ENCODE data around the gene CPSF4L.

The CPSF4L gene

DNA sequence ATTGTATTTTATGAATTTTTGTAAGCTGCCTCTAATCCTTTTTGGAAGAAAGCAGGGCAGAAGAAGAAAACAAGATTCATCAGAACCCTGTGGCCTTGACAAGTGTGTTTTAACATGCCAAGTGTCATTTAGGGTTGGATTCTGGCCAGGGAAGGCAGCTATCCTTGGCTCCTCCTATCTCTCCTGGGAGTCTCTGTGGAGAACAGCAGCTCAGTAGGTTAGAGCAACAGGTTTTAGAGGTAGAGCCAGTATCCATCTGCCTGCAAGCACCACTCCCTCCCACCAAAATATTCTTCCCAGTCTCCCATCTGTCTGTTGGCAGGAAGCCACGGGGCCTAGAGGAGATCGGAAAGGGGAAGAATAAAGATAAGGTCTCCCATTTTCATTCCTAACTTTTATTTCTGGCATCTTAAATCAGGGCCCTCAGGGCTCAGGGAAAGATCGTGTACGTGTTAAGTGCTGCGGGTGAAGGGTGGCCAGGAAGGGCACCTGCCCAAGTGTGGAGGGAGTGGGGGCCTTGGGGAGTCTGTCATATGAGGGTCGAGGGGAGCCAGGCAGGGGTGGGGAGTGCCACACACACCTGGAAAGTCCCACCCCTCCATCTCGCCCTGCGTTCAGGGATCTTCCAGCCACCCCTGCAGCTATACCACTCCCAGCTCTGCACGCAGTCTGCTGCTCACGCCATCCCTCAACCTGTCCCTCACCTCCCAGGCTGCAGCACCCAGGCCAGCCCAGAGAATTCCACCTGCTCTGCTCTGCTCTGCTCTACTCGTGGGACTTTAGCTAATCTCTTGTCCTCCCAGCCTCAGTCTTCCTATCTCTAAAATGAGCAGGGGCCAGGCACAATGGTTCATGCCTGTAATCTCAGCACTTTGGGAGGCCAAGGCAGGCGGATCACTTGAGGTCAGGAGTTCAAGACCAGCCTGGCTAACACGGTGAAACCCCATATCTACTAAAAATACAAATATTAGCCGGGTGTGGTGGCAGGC is 17.1 kb upstream of the CPSF4L start (continued):
- TF ChIP-seq, protein P1, sequence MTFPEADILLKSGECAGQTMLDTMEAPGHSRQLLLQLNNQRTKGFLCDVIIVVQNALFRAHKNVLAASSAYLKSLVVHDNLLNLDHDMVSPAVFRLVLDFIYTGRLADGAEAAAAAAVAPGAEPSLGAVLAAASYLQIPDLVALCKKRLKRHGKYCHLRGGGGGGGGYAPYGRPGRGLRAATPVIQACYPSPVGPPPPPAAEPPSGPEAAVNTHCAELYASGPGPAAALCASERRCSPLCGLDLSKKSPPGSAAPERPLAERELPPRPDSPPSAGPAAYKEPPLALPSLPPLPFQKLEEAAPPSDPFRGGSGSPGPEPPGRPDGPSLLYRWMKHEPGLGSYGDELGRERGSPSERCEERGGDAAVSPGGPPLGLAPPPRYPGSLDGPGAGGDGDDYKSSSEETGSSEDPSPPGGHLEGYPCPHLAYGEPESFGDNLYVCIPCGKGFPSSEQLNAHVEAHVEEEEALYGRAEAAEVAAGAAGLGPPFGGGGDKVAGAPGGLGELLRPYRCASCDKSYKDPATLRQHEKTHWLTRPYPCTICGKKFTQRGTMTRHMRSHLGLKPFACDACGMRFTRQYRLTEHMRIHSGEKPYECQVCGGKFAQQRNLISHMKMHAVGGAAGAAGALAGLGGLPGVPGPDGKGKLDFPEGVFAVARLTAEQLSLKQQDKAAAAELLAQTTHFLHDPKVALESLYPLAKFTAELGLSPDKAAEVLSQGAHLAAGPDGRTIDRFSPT (tag by site-specific recombination; IDR thresholded peaks at IDR 0.05) = no peak
- no peak for TF ChIP-seq GLI4 (tag by site-specific recombination; IDR thresholded peaks at IDR 0.05)
- no peak for TF ChIP-seq ZXDB (tag by site-specific recombination; IDR thresholded peaks at IDR 0.05)
- TF ChIP-seq ZNF571 (tag by site-specific recombination; IDR thresholded peaks at IDR 0.05) = no peak
- TF ChIP-seq ZIC2 (tag by site-specific recombination; IDR thresholded peaks at IDR 0.05) = peak; percentile 33
- TF ChIP-seq ZFP69B (tag by site-specific recombination; IDR thresholded peaks at IDR 0.05) = no peak
- TF ChIP-seq ZNF624 (tag by site-specific recombination; IDR thresholded peaks at IDR 0.05) = no peak
- no peak for TF ChIP-seq ZNF169 (tag by site-specific recombination; IDR thresholded peaks at IDR 0.05)
- no peak for TF ChIP-seq RBAK (tag by site-specific recombination; IDR thresholded peaks at IDR 0.05)
- TF ChIP-seq ZNF560 (tag by site-specific recombination; IDR thresholded peaks at IDR 0.05; ENCODE audit: borderline replicate concordance) = no peak
- TF ChIP-seq MYNN (tag by site-specific recombination; IDR thresholded peaks at IDR 0.05; ENCODE audit: borderline replicate concordance) = no peak
- no peak for TF ChIP-seq ZNF76 (tag by site-specific recombination; IDR thresholded peaks at IDR 0.05; ENCODE audit: borderline replicate concordance, low read depth)
- TF ChIP-seq SETDB1 (IDR thresholded peaks at IDR 0.05; ENCODE audit: insufficient read length, low read length) = no peak
- TF ChIP-seq ZNF629 (tag by site-specific recombination; IDR thresholded peaks at IDR 0.05) = no peak
- no peak for TF ChIP-seq ZNF132 (tag by site-specific recombination; IDR thresholded peaks at IDR 0.05; ENCODE audit: borderline replicate concordance)
- TF ChIP-seq KLF7 (tag by site-specific recombination; IDR thresholded peaks at IDR 0.05; ENCODE audit: borderline replicate concordance) = no peak
- TF ChIP-seq ZNF350 (tag by site-specific recombination; IDR thresholded peaks at IDR 0.05) = no peak
- no peak for TF ChIP-seq ZNF416 (tag by site-specific recombination; IDR thresholded peaks at IDR 0.05)
- no peak for TF ChIP-seq ZNF19 (tag by site-specific recombination; IDR thresholded peaks at IDR 0.05; ENCODE audit: low read depth)
- TF ChIP-seq ZNF501 (tag by site-specific recombination; IDR thresholded peaks at IDR 0.05) = no peak
- no peak for TF ChIP-seq ZNF10 (tag by site-specific recombination; IDR thresholded peaks at IDR 0.05)
- TF ChIP-seq ZNF510 (tag by site-specific recombination; IDR thresholded peaks at IDR 0.05; ENCODE audit: insufficient replicate concordance) = no peak
- peak; percentile 51 for TF ChIP-seq ZBTB48 (tag by site-specific recombination; IDR thresholded peaks at IDR 0.05)
- TF ChIP-seq, protein P2, sequence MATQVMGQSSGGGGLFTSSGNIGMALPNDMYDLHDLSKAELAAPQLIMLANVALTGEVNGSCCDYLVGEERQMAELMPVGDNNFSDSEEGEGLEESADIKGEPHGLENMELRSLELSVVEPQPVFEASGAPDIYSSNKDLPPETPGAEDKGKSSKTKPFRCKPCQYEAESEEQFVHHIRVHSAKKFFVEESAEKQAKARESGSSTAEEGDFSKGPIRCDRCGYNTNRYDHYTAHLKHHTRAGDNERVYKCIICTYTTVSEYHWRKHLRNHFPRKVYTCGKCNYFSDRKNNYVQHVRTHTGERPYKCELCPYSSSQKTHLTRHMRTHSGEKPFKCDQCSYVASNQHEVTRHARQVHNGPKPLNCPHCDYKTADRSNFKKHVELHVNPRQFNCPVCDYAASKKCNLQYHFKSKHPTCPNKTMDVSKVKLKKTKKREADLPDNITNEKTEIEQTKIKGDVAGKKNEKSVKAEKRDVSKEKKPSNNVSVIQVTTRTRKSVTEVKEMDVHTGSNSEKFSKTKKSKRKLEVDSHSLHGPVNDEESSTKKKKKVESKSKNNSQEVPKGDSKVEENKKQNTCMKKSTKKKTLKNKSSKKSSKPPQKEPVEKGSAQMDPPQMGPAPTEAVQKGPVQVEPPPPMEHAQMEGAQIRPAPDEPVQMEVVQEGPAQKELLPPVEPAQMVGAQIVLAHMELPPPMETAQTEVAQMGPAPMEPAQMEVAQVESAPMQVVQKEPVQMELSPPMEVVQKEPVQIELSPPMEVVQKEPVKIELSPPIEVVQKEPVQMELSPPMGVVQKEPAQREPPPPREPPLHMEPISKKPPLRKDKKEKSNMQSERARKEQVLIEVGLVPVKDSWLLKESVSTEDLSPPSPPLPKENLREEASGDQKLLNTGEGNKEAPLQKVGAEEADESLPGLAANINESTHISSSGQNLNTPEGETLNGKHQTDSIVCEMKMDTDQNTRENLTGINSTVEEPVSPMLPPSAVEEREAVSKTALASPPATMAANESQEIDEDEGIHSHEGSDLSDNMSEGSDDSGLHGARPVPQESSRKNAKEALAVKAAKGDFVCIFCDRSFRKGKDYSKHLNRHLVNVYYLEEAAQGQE (tag by site-specific recombination; IDR thresholded peaks at IDR 0.05) = no peak
- no peak for TF ChIP-seq ZNF324 (tag by site-specific recombination; IDR thresholded peaks at IDR 0.05)
- peak; percentile 78 for TF ChIP-seq ZNF341 (tag by site-specific recombination; IDR thresholded peaks at IDR 0.05; ENCODE audit: low read depth)
- TF ChIP-seq ZNF184 (tag by site-specific recombination; IDR thresholded peaks at IDR 0.05) = no peak
- TF ChIP-seq, protein P3, sequence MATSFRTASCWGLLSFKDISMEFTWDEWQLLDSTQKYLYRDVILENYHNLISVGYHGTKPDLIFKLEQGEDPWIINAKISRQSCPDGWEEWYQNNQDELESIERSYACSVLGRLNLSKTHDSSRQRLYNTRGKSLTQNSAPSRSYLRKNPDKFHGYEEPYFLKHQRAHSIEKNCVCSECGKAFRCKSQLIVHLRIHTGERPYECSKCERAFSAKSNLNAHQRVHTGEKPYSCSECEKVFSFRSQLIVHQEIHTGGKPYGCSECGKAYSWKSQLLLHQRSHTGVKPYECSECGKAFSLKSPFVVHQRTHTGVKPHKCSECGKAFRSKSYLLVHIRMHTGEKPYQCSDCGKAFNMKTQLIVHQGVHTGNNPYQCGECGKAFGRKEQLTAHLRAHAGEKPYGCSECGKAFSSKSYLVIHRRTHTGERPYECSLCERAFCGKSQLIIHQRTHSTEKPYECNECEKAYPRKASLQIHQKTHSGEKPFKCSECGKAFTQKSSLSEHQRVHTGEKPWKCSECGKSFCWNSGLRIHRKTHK (tag by site-specific recombination; IDR thresholded peaks at IDR 0.05) = no peak
- TF ChIP-seq, protein P4, sequence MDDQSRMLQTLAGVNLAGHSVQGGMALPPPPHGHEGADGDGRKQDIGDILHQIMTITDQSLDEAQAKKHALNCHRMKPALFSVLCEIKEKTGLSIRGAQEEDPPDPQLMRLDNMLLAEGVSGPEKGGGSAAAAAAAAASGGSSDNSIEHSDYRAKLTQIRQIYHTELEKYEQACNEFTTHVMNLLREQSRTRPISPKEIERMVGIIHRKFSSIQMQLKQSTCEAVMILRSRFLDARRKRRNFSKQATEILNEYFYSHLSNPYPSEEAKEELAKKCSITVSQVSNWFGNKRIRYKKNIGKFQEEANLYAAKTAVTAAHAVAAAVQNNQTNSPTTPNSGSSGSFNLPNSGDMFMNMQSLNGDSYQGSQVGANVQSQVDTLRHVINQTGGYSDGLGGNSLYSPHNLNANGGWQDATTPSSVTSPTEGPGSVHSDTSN (CRISPR knock-in tag; IDR thresholded peaks at IDR 0.05) = no peak
- TF ChIP-seq ZNF654 (tag by site-specific recombination; IDR thresholded peaks at IDR 0.05; ENCODE audit: low read depth) = no peak
- TF ChIP-seq BCL11A (tag by site-specific recombination; IDR thresholded peaks at IDR 0.05; ENCODE audit: low read depth) = no peak
- TF ChIP-seq ZSCAN16 (tag by site-specific recombination; IDR thresholded peaks at IDR 0.05) = no peak
- TF ChIP-seq ZNF366 (tag by site-specific recombination; conservative IDR thresholded peaks at IDR 0.05) = peak; percentile 31
